Transverse colon (tissue), 4 donors: ENCODE measurements around the gene BRD3.

Experiments used
- EP300 ChIP-seq: sonication (generic); formaldehyde crosslinking; IDR thresholded peaks from one replicate; pipeline ENCODE4 v1.6.1; 2017; ENCODE audit warnings: antibody characterized with exemption, low read depth
- POLR2AphosphoS5 ChIP-seq, 3 donors: sonication (generic); formaldehyde crosslinking; IDR thresholded peaks; one replicate each; pipeline ENCODE4 v1.6.1; 2016; ENCODE audit warnings: antibody characterized with exemption in 3 of 3
- TF ChIP-seq, protein P1 (sequence below), 5 experiments: fragments of 200-600 bp in 3 of 5; fragments of 450-650 bp in 2 of 5; sonication (generic) in 3 of 5; IDR thresholded peaks; 1 replicate in 2 of 5; 2 replicates in 3 of 5; pipeline ENCODE4 v1.5.1; 2016 to 2017; ENCODE audit warnings: antibody characterized with exemption in 5 of 5, inconsistent platforms in 3 of 5, mild to moderate bottlenecking in 2 of 5, moderate library complexity in 1 of 5

DNA sequence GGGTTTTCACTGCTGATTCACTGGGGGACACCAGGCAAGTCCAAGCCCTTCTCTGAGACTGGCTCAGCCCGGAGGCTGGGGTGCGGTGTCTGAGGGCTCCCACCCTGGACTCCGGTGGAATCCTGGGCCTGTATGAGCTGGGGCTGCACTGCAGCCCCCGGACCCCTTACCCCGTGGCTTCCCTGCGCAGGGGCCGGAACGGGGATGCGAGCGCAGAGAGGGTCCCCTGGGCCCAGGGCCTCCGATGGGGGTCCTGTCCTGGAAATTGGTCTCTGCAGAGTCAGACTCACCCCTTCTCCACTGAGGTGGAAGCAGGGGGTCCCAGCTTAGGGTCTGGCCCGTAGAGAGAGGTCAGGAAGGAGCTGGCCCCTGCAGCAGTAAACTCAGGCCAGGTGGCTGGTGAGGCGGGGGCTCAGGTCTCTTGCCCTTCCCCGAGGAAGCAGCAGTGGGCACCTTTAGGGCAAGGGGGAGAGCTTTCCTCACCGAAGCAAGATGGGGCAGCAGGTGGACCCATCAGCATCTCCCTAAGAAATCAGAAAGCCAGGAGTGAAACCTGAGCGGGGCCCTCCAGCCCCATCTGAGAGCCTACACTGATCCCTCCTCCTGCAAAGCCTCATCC is 74.1 kb downstream of the BRD3 start:
- TF ChIP-seq, protein P1, sequence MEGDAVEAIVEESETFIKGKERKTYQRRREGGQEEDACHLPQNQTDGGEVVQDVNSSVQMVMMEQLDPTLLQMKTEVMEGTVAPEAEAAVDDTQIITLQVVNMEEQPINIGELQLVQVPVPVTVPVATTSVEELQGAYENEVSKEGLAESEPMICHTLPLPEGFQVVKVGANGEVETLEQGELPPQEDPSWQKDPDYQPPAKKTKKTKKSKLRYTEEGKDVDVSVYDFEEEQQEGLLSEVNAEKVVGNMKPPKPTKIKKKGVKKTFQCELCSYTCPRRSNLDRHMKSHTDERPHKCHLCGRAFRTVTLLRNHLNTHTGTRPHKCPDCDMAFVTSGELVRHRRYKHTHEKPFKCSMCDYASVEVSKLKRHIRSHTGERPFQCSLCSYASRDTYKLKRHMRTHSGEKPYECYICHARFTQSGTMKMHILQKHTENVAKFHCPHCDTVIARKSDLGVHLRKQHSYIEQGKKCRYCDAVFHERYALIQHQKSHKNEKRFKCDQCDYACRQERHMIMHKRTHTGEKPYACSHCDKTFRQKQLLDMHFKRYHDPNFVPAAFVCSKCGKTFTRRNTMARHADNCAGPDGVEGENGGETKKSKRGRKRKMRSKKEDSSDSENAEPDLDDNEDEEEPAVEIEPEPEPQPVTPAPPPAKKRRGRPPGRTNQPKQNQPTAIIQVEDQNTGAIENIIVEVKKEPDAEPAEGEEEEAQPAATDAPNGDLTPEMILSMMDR (IDR thresholded peaks at IDR 0.05), result no peak
- TF ChIP-seq EP300, result no peak
- TF ChIP-seq POLR2AphosphoS5 (IDR thresholded peaks at IDR 0.05), result no peak
